GM19372 (cell line): ENCODE data around the gene MLF2.
"Not testable (repeated sequence)": the region's sequence is repeated elsewhere in the genome, so short reads cannot be mapped to it uniquely, and the experiment has no call there.

Experiments
- ATAC-seq: cut with Tn5 transposase; IDR thresholded peaks from one replicate; pipeline ENCODE4 v1.9.1; 2021; ENCODE audit warnings: mild to moderate bottlenecking, low read depth, moderate library complexity; ENCODE audit not compliant: unreplicated experiment

Gene MLF2

GRCh38 chr12:6742080-6742479, 10.9 kb downstream of the MLF2 start:
- not testable (repeated sequence) for ATAC-seq

GRCh38 chr12:6736754-6737153, 16.2 kb downstream of the MLF2 start:
- ATAC-seq: no peak

- no peak for ATAC-seq
Observed at GRCh38 chr12:6735448-6736191, 17.3 kb downstream of the MLF2 start.

GRCh38 chr12:6734506-6735387, 18.2 kb downstream of the MLF2 start:
- no peak for ATAC-seq

GRCh38 chr12:6730169-6730568, 22.8 kb downstream of the MLF2 start:
- ATAC-seq: no peak

GRCh38 chr12:6729186-6729585, 23.8 kb downstream of the MLF2 start:
- ATAC-seq: no peak

GRCh38 chr12:6725350-6725749, 27.6 kb downstream of the MLF2 start:
- ATAC-seq: no peak

- ATAC-seq: no peak
Observed at GRCh38 chr12:6724409-6724797, 28.5 kb downstream of the MLF2 start.

GRCh38 chr12:6723607-6724408, 29.1 kb downstream of the MLF2 start, which contains the start of gene COPS7A:
TSS of gene COPS7A (plus strand) at chr12:6724046. CDS start at chr12:6724657, 611 bp downstream.
- peak; percentile 92 for ATAC-seq

GRCh38 chr12:6722863-6723262, 30.1 kb downstream of the MLF2 start:
- no peak for ATAC-seq

GRCh38 chr12:6716874-6717437, 36.0 kb downstream of the MLF2 start:
- no peak for ATAC-seq

- not testable (repeated sequence) for ATAC-seq
Observed at GRCh38 chr12:6716031-6716873, 36.7 kb downstream of the MLF2 start.

- ATAC-seq: no peak
Observed at GRCh38 chr12:6708960-6709394, 44.0 kb downstream of the MLF2 start.

- not testable (repeated sequence) for ATAC-seq
Observed at GRCh38 chr12:6708351-6708750, 44.6 kb downstream of the MLF2 start.

- no peak for ATAC-seq
Observed at GRCh38 chr12:6703631-6704030, 49.3 kb downstream of the MLF2 start.

GRCh38 chr12:6701078-6701768, 51.7 kb downstream of the MLF2 start:
- ATAC-seq: no peak

GRCh38 chr12:6700646-6701051, 52.3 kb downstream of the MLF2 start, which contains the start of gene PIANP:
TSS of gene PIANP (minus strand) at chr12:6700815. CDS start at chr12:6698061, 2,754 bp downstream.
- ATAC-seq: no peak

- no peak for ATAC-seq
Observed at GRCh38 chr12:6699989-6700645, 52.8 kb downstream of the MLF2 start.
